GM18867 (cell line): ENCODE data around the gene PTK7.
"Not testable (repeated sequence)": the region's sequence is repeated elsewhere in the genome, so short reads cannot be mapped to it uniquely, and the experiment has no call there.

ENCODE experiments used
- ATAC-seq: cut with Tn5 transposase; IDR thresholded peaks from one replicate; pipeline ENCODE4 v1.9.1; 2021; ENCODE audit warnings: mild to moderate bottlenecking, moderate library complexity; ENCODE audit not compliant: unreplicated experiment

The PTK7 gene

GRCh38 chr6:43075670-43076463 lies at the start of gene PTK7:
Gene PTK7 (plus strand): TSS chr6:43076314. CDS start chr6:43076489, 175 bp downstream.
- ATAC-seq, result no peak

- ATAC-seq, result no peak
These were observed 49.7 kb upstream of the PTK7 start for GRCh38 chr6:43026365-43026764.

- ATAC-seq, result no peak
These were observed 47.0 kb upstream of the PTK7 start for GRCh38 chr6:43029120-43029519.

- no peak for ATAC-seq
These were observed 43.8 kb upstream of the PTK7 start for GRCh38 chr6:43032326-43032725.

GRCh38 chr6:43033496-43034189 lies 42.5 kb upstream of the PTK7 start:
- ATAC-seq, result no peak

- no peak for ATAC-seq
These were observed 42.0 kb upstream of the PTK7 start for GRCh38 chr6:43034190-43034525.

GRCh38 chr6:43035495-43036194 lies 40.5 kb upstream of the PTK7 start:
- no peak for ATAC-seq

- no peak for ATAC-seq
These were observed 39.4 kb upstream of the PTK7 start for GRCh38 chr6:43036712-43037111.

- ATAC-seq, result no peak
These were observed 38.9 kb upstream of the PTK7 start for GRCh38 chr6:43037197-43037596.

- ATAC-seq, result no peak
These were observed 38.4 kb upstream of the PTK7 start for GRCh38 chr6:43037706-43038105.

- no peak for ATAC-seq
These were observed 37.4 kb upstream of the PTK7 start for GRCh38 chr6:43038727-43039126.

GRCh38 chr6:43040542-43041257 lies 35.4 kb upstream of the PTK7 start:
- no peak for ATAC-seq

GRCh38 chr6:43041475-43041874 lies 34.6 kb upstream of the PTK7 start:
- ATAC-seq, result not testable (repeated sequence)

- no peak for ATAC-seq
These were observed 32.8 kb upstream of the PTK7 start for GRCh38 chr6:43043310-43043709.

GRCh38 chr6:43045371-43045930 lies 30.7 kb upstream of the PTK7 start:
- ATAC-seq, result no peak

GRCh38 chr6:43047998-43048397 lies 28.1 kb upstream of the PTK7 start:
- no peak for ATAC-seq

- ATAC-seq, result no peak
These were observed 25.1 kb upstream of the PTK7 start for GRCh38 chr6:43050981-43051380.

- ATAC-seq, result no peak
These were observed 23.8 kb upstream of the PTK7 start for GRCh38 chr6:43052225-43052841.

GRCh38 chr6:43052842-43053544 lies 23.1 kb upstream of the PTK7 start:
- ATAC-seq, result peak; percentile 21
